ENCODE data around the gene ZC3H18.

ZC3H18 gene

GRCh38 chr16:88678224-88678979 lies 108.2 kb downstream of the ZC3H18 start:
- DNase-seq (ENCODE audit: low spot score) = no peak

- no peak for DNase-seq (ENCODE audit: low spot score)
Measured at GRCh38 chr16:88680554-88681083, 110.4 kb downstream of the ZC3H18 start.

- DNase-seq (ENCODE audit: low spot score) = no peak
Measured at GRCh38 chr16:88681084-88681680, 111.0 kb downstream of the ZC3H18 start.

Data from pons (tissue), 1 donor.